Lung (tissue), 12 donors: ENCODE measurements around the gene CCT8. TPM values are rescaled to one million over a fixed set of nuclear protein-coding genes. Genes with fewer than 3 reads are reported as not detected.
A peak's percentile ranks its signal among the peaks of the same experiment; 100 is the strongest.

Experiments used
- ATAC-seq: fragments of 200-7000 bp; cut with Tn5 transposase; one replicate; pipeline ENCODE4 v1.9.1; 2020; ENCODE audit warnings: moderate number of reproducible peaks; ENCODE audit not compliant: insufficient read depth, low FRiP score
- DNase-seq, 3 donors: peaks; one replicate each; pipeline ENCODE4 v3.0.0-alpha.2; 2013 to 2017
- H3K27ac ChIP-seq, 2 donors: one replicate each; pipeline ENCODE4 v1.5.1; 2013; ENCODE audit warnings: mild to moderate bottlenecking in 2 of 2, moderate library complexity in 2 of 2, control low read depth in 1 of 2, inconsistent platforms in 1 of 2, low read depth in 1 of 2, low read length in 1 of 2
- H3K27me3 ChIP-seq, 3 donors: one replicate each; pipeline ENCODE4 v1.5.1; 2013; ENCODE audit warnings: low read length in 2 of 3; ENCODE audit not compliant: control insufficient read depth in 3 of 3, insufficient read depth in 3 of 3
- H3K36me3 ChIP-seq, 4 donors: one replicate each; pipeline ENCODE4 v1.5.1; 2013; ENCODE audit warnings: low read length in 4 of 4, mild to moderate bottlenecking in 1 of 4, moderate library complexity in 1 of 4; ENCODE audit not compliant: control insufficient read depth in 4 of 4, insufficient read depth in 4 of 4
- H3K4me1 ChIP-seq, 5 donors: one replicate each; pipeline ENCODE4 v1.5.1; 2013; ENCODE audit warnings: low read length in 5 of 5, mild to moderate bottlenecking in 2 of 5, moderate library complexity in 1 of 5; ENCODE audit not compliant: control insufficient read depth in 5 of 5, insufficient read depth in 5 of 5
- H3K4me3 ChIP-seq: one replicate; pipeline ENCODE4 v1.5.1; 2013; ENCODE audit warnings: mild to moderate bottlenecking, control low read depth, moderate library complexity
- H3K9ac ChIP-seq, 2 donors: one replicate each; pipeline ENCODE4 v1.5.1; 2013; ENCODE audit warnings: low read length in 2 of 2, control low read depth in 1 of 2; ENCODE audit not compliant: insufficient read depth in 1 of 2
- H3K9me3 ChIP-seq, 4 donors: one replicate each; pipeline ENCODE4 v1.5.1; 2013; ENCODE audit warnings: low read length in 3 of 4, mild to moderate bottlenecking in 1 of 4, moderate library complexity in 1 of 4; ENCODE audit not compliant: control insufficient read depth in 4 of 4, insufficient read depth in 3 of 4
- CTCF ChIP-seq: IDR thresholded peaks from 2 replicates; pipeline ENCODE4 v1.5.1; 2012; ENCODE audit warnings: mild to moderate bottlenecking; ENCODE audit errors: control extremely low read depth, extremely low read depth
- WGBS, 2 donors: extraction: QIAGEN DNeasy Blood & Tissue Kit; methylation state at CpG; one replicate each; pipeline ENCODE4 v1.1.7; 2013; 5-methylcytosine and 5-hydroxymethylcytosine counted together
- polyA plus RNA-seq, 2 donors: library from polyadenylated mRNA; stranded (reverse); fragments of 200-250 nt; gene quantifications; one replicate each; pipeline ENCODE4 v1.2.1, GENCODE V29; 2013
- total RNA-seq, 2 donors: library from RNA; depleted of rRNA in 1 of 2; stranded (reverse); fragments of >200 nt in 1 of 2; gene quantifications; one replicate each; pipeline ENCODE4 v1.2.1, GENCODE V29; 2014 to 2021
- donor health status: control.
- donor health status: control.
- donor health status: Bipolar disorder and iron deficiency.
- donor health status: healthy.
- donor health status: DM: yes; HTN: yes; CAD: no.

The CCT8 gene
- total and polyA plus RNA-seq, 4 donors, result 112 to 131 (median 127) TPM

GRCh38 chr21:29030909-29031308, 42.5 kb downstream of the CCT8 start:
- Histone ChIP-seq H3K27me3 (no peaks in the 10 kb centered on the region), H3K4me3 (no peak overlapping the region), H3K36me3 (peaks cover 16 to 28% (median 26%) of the 10 kb centered on the region in 4 donors), H3K4me1 (peaks cover 0 to 6% (median 3%) of the 10 kb centered on the region in 5 donors), H3K27ac (no peak overlapping the region), H3K9me3 (no peaks in the 10 kb centered on the region), H3K9ac (no peak overlapping the region)
- TF ChIP-seq CTCF, result no peak
- ATAC-seq (no peak), DNase-seq (no peak)
- WGBS, 2 donors, result 94 to 98% methylated on average over 1 of the region's 1 CpG

- Histone ChIP-seq H3K27ac (no peak overlapping the region), H3K9ac (no peak overlapping the region), H3K4me1 (peaks cover 0 to 15% (median 4%) of the 10 kb centered on the region in 5 donors), H3K9me3 (no peaks in the 10 kb centered on the region), H3K27me3 (no peaks in the 10 kb centered on the region), H3K4me3 (no peak overlapping the region), H3K36me3 (peaks cover 14 to 25% (median 23%) of the 10 kb centered on the region in 4 donors)
- DNase-seq, result no peak
- 70 to 85% methylated on average over 1 of the region's 1 CpG for WGBS, 2 donors
- no peak for TF ChIP-seq CTCF
- no peak for ATAC-seq
These were observed 43.9 kb downstream of the CCT8 start for GRCh38 chr21:29029524-29029923.

GRCh38 chr21:29025328-29025713, 48.1 kb downstream of the CCT8 start:
- H3K4me3 ChIP-seq, result peak overlapping the region; percentile 82
- peaks cover 0 to 6% (median 2%) of the 10 kb centered on the region in 4 donors for H3K36me3 ChIP-seq
- DNase-seq (peak in 1 of 3 donors; percentile 22), ATAC-seq (no peak)
- peak overlapping the region; percentile 100 for H3K27ac ChIP-seq
- TF ChIP-seq CTCF, result no peak
- no peaks in the 10 kb centered on the region for H3K9me3 ChIP-seq
- peaks cover 0 to 15% (median 5%) of the 10 kb centered on the region in 5 donors for H3K4me1 ChIP-seq
- H3K9ac ChIP-seq, result peak overlapping the region; percentile 67 to 96
- H3K27me3 ChIP-seq, result no peaks in the 10 kb centered on the region
- 5% methylated on average over 6 of the region's 6 CpGs for WGBS, 2 donors
